Osteoblast (primary cell): ENCODE data around the gene RIBC2. TPM values are rescaled to one million over a fixed set of nuclear protein-coding genes. Genes with fewer than 3 reads are reported as not detected.
A peak's percentile ranks its signal among the peaks of the same experiment; 100 is the strongest.
"Not testable (repeated sequence)": the region's sequence is repeated elsewhere in the genome, so short reads cannot be mapped to it uniquely, and the experiment has no call there.

ENCODE experiments used
- DNase-seq: peaks from one replicate; pipeline ENCODE4 v3.0.0; 2011; ENCODE audit warnings: low spot score, mixed read lengths; ENCODE audit not compliant: insufficient read length; ENCODE audit errors: missing footprints
- H2AFZ ChIP-seq: 2 replicates; pipeline ENCODE4 v1.6.0; 2011; ENCODE audit warnings: mild to moderate bottlenecking, low read length
- H3K27ac ChIP-seq: 2 replicates; pipeline ENCODE4 v1.5.1; 2011; ENCODE audit warnings: mild to moderate bottlenecking, low read depth, low read length, moderate library complexity
- H3K27me3 ChIP-seq: 2 replicates; pipeline ENCODE4 v1.6.0; 2012; ENCODE audit warnings: mild to moderate bottlenecking, control low read depth, inconsistent platforms, low read length, moderate library complexity; ENCODE audit not compliant: insufficient read depth
- H3K36me3 ChIP-seq: 2 replicates; pipeline ENCODE4 v1.5.1; 2011; ENCODE audit warnings: mild to moderate bottlenecking, low read length, control low read depth, moderate library complexity; ENCODE audit not compliant: insufficient read depth
- H3K4me1 ChIP-seq: 2 replicates; pipeline ENCODE4 v1.5.1; 2011; ENCODE audit warnings: mild to moderate bottlenecking, low read length, control low read depth, moderate library complexity; ENCODE audit not compliant: insufficient read depth
- H3K4me2 ChIP-seq: 2 replicates; pipeline ENCODE4 v1.6.0; 2011; ENCODE audit warnings: mild to moderate bottlenecking, low read length; ENCODE audit not compliant: insufficient read depth
- H3K4me3 ChIP-seq: fragments of 200-600 bp; sonication (generic); 3 replicates; pipeline ENCODE4 v1.5.1; 2012; ENCODE audit warnings: mild to moderate bottlenecking, low read length, inconsistent platforms; ENCODE audit not compliant: insufficient read depth
- H3K79me2 ChIP-seq: 2 replicates; pipeline ENCODE4 v1.6.0; 2012; ENCODE audit warnings: mild to moderate bottlenecking, low read length, control low read depth, inconsistent platforms; ENCODE audit not compliant: insufficient read depth
- H3K9me3 ChIP-seq: 2 replicates; pipeline ENCODE4 v1.5.1; 2011; ENCODE audit warnings: low read depth, low read length, control low read depth
- H4K20me1 ChIP-seq: 2 replicates; pipeline ENCODE4 v1.6.0; 2012; ENCODE audit warnings: mild to moderate bottlenecking, low read length, control low read depth; ENCODE audit not compliant: insufficient read depth
- total RNA-seq: library from RNA; depleted of rRNA; stranded (reverse); fragments of >200 nt; gene quantifications from 2 replicates; pipeline ENCODE4 v1.2.3, GENCODE V29; 2012
- TF ChIP-seq, protein P1 (sequence below): IDR thresholded peaks from 2 replicates; pipeline ENCODE4 v1.5.1; 2011; ENCODE audit warnings: mild to moderate bottlenecking, low read depth, low read length, moderate library complexity; ENCODE audit errors: extremely low read depth

Gene RIBC2
- total RNA-seq, 1 donor = not detected

DNA sequence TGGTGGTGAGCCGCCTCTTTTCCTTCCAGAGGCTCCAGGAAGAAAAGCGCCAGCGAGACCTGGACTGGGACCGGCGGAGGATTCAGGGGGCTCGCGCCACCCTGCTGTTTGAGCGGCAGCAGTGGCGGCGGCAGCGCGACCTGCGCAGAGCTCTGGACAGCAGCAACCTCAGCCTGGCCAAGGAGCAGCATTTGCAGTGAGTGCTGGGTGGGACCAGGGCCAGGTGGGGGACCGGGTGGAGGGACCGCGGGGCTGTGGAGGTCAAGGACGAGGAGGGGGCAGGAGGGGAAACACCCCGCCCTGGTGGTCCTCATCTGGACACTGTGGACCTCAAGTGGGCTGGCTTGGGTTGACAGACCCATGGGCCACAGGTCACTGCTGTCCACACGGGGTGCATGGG is 17.4 kb downstream of the RIBC2 start:
- no peak overlapping the region for H3K4me3 ChIP-seq
- no peaks in the 10 kb centered on the region for H3K4me1 ChIP-seq
- TF ChIP-seq, protein P1, sequence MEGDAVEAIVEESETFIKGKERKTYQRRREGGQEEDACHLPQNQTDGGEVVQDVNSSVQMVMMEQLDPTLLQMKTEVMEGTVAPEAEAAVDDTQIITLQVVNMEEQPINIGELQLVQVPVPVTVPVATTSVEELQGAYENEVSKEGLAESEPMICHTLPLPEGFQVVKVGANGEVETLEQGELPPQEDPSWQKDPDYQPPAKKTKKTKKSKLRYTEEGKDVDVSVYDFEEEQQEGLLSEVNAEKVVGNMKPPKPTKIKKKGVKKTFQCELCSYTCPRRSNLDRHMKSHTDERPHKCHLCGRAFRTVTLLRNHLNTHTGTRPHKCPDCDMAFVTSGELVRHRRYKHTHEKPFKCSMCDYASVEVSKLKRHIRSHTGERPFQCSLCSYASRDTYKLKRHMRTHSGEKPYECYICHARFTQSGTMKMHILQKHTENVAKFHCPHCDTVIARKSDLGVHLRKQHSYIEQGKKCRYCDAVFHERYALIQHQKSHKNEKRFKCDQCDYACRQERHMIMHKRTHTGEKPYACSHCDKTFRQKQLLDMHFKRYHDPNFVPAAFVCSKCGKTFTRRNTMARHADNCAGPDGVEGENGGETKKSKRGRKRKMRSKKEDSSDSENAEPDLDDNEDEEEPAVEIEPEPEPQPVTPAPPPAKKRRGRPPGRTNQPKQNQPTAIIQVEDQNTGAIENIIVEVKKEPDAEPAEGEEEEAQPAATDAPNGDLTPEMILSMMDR = no peak
- H3K4me2 ChIP-seq = no peak overlapping the region
- no peaks in the 10 kb centered on the region for H4K20me1 ChIP-seq
- DNase-seq = peak; percentile 30
- H3K36me3 ChIP-seq = no peaks in the 10 kb centered on the region
- H3K9me3 ChIP-seq = peaks cover 4% of the 10 kb centered on the region
- no peak overlapping the region for H2AFZ ChIP-seq
- no peaks in the 10 kb centered on the region for H3K27me3 ChIP-seq
- no peaks in the 10 kb centered on the region for H3K79me2 ChIP-seq
- H3K27ac ChIP-seq = no peak overlapping the region

DNA sequence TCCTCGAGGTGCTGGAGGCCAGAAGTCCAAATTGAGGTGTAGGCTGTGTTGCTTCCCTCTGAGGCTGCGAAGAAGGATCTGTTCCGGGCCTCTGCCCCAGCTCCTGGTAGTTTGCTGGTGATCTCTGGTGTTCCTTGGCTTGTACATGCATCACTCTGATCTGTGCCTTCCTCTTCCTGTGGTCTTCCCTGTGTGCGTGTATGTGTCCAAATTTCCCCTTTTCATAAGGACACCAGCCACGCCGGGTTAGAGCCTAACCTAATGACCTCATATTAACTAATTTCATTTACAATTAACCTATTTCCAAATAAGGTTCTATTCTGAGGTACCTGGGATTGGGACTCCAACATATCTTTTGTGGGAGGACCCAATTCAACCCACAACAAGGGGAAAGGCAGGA is 21.5 kb downstream of the RIBC2 start:
- Histone ChIP-seq H4K20me1 (no peaks in the 10 kb centered on the region), H3K9me3 (no peaks in the 10 kb centered on the region), H3K4me2 (no peak overlapping the region), H3K27ac (no peak overlapping the region), H3K4me1 (no peaks in the 10 kb centered on the region), H3K27me3 (no peaks in the 10 kb centered on the region), H3K36me3 (no peaks in the 10 kb centered on the region), H3K79me2 (no peaks in the 10 kb centered on the region), H3K4me3 (no peak overlapping the region), H2AFZ (peak overlapping the region; percentile 89)
- no peak for DNase-seq
- TF ChIP-seq, protein P1 = no peak

DNA sequence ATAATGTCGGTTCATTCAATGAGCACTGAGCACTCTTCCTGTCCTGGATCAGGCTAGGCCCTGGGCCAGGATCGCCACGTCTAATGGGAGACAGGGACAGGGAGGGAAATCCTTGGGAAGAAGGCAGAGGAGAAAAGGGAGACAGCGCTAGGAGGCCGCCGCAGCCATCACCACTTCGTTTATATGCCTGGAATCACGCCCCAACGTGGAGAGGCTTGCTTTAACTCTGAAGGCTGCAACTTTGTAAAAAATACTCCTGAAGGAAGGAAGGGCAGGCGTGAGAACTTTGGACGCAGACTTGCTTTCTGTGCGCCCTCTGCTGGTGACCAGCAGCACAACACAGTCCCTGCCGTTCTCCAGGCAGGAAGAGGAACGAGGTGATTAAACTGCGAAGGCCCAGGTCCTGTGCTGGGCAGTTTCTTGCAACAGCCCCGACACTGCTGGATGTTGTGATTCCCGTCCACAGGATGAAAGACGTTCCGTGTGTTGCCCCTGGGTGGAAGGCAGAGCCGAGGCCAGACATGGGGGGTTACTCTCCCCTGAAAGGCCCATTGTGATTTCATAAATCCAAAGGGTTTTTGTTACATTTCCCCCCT is 22.1 kb downstream of the RIBC2 start:
- peak overlapping the region; percentile 8 for H3K4me3 ChIP-seq
- H2AFZ ChIP-seq = peak overlapping the region; percentile 89
- H3K27ac ChIP-seq = no peak overlapping the region
- no peaks in the 10 kb centered on the region for H3K27me3 ChIP-seq
- peak overlapping the region; percentile 55 for H3K4me2 ChIP-seq
- no peaks in the 10 kb centered on the region for H4K20me1 ChIP-seq
- H3K36me3 ChIP-seq = no peaks in the 10 kb centered on the region
- H3K4me1 ChIP-seq = no peaks in the 10 kb centered on the region
- DNase-seq = peak; percentile 98
- TF ChIP-seq, protein P1 = peak; percentile 97
- no peaks in the 10 kb centered on the region for H3K9me3 ChIP-seq
- no peaks in the 10 kb centered on the region for H3K79me2 ChIP-seq

DNA sequence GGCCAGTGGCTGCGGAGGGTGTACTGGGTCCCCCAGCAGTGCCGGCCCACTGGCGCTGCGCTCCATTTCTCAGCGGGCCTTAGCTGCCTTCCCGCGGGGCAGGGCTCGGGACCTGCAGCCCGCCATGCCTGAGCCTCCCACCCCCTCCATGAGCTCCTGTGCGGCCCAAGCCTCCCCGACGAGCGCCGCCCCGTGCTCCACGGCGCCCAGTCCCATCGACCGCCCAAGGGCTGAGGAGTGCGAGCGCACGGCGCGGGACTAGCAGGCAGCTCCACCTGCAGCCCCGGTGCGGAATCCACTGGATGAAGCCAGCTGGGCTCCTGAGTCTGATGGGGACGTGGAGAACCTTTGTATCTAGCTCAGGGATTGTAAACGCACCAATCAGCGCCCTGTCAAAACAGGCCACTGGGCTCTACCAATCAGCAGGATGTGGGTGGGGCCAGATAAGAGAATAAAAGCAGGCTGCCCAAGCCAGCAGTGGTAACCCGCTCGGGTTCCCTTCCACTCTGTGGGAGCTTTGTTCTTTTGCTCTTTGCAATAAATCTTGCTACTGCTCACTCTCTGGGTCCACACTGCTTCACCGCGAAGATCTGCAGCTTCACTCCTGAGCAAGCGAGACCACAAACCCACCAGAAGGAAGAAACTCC is 23.5 kb downstream of the RIBC2 start:
- not testable (repeated sequence) for DNase-seq, H3K36me3 ChIP-seq, H2AFZ ChIP-seq

More for the DNA sequence above, 23.5 kb downstream of the RIBC2 start:
- H3K79me2 ChIP-seq, H3K4me2 ChIP-seq, H3K27me3 ChIP-seq, H4K20me1 ChIP-seq, H3K4me3 ChIP-seq, H3K9me3 ChIP-seq, H3K4me1 ChIP-seq, H3K27ac ChIP-seq: not testable (repeated sequence)
